ENCODE measurements around the gene NPSR1. TPM values are rescaled to one million over a fixed set of nuclear protein-coding genes. Genes with fewer than 3 reads are reported as not detected.

The NPSR1 gene
- total RNA-seq, 3 donors from 2014 or later (not counting 1 experiment from before 2014, with no cell fraction given) = not detected

DNA sequence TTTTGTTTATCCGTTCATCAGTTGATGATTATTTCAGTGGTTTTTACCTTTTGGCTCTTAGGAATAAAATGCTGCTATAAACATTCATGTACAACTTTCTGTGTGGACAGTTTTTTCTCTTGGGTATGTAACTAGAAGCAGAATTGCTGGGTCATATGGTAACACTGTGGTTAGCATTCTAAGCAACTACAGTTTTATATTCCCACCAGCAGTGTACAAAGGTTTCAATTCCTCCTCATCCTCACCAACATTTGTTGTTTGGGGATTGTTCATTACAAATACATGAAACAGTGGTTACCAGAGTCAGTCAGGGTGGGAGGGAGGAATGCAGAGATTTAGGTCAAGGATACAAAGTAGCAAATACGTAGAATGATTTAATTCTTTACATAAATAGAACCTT lies 97.0 kb downstream of the NPSR1 start:
- Mint-ChIP-seq H3K36me3 (no peaks in the 10 kb centered on the region), H3K4me1 (no peaks in the 10 kb centered on the region), H3K27me3 (ENCODE audit: low read depth in 2 of 2) (peaks cover 5 to 13% of the 10 kb centered on the region in 2 donors), H3K4me3 (no peak overlapping the region), H3K9me3 (no peaks in the 10 kb centered on the region), H3K27ac (no peak overlapping the region)
- Histone ChIP-seq H3K36me3 (ENCODE audit: control insufficient read depth, insufficient read depth, low read length) (no peaks in the 10 kb centered on the region), H3K4me3 (ENCODE audit: low read length) (no peak overlapping the region), H3K27me3 (ENCODE audit: control insufficient read depth, insufficient read depth, low read length) (no peaks in the 10 kb centered on the region), H3K9me3 (ENCODE audit: control insufficient read depth, insufficient read depth, low read length) (no peaks in the 10 kb centered on the region), H3K27ac (ENCODE audit: low read length) (no peak overlapping the region), H3K4me1 (ENCODE audit: control insufficient read depth, insufficient read depth, low read length) (no peaks in the 10 kb centered on the region)
- no CpG with 5 or more reads among the region's 2 CpGs for WGBS (ENCODE audit: insufficient coverage)
- TF ChIP-seq, protein P1, sequence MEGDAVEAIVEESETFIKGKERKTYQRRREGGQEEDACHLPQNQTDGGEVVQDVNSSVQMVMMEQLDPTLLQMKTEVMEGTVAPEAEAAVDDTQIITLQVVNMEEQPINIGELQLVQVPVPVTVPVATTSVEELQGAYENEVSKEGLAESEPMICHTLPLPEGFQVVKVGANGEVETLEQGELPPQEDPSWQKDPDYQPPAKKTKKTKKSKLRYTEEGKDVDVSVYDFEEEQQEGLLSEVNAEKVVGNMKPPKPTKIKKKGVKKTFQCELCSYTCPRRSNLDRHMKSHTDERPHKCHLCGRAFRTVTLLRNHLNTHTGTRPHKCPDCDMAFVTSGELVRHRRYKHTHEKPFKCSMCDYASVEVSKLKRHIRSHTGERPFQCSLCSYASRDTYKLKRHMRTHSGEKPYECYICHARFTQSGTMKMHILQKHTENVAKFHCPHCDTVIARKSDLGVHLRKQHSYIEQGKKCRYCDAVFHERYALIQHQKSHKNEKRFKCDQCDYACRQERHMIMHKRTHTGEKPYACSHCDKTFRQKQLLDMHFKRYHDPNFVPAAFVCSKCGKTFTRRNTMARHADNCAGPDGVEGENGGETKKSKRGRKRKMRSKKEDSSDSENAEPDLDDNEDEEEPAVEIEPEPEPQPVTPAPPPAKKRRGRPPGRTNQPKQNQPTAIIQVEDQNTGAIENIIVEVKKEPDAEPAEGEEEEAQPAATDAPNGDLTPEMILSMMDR (IDR thresholded peaks at IDR 0.05) = no peak
- DNase-seq (no peak), ATAC-seq (no peak)
- intact Hi-C loops (cut with micrococcal nuclease) = no loop called here

DNA sequence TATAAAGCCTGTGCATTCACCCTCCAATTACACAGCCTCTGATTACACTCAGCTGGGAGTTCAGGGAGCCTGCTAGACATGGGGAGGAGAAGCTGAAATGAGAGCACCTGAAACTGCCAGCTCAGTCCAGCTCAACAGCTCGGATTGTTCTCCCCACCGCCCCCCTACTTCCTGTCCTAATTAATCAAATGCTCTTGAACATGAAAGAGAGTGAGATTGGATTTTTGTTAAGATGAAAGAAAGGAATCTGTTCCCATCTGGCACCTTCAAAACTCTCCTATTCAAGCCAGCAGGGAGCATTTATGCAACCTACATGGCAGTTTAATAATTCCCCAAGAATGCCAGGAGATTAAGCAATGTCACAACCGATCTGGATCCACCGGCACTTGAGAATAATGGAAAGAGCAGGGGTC lies 98.0 kb downstream of the NPSR1 start:
- no peaks in the 10 kb centered on the region for H3K4me1 ChIP-seq (ENCODE audit: control insufficient read depth, insufficient read depth, low read length)
- Mint-ChIP-seq H3K36me3 (no peaks in the 10 kb centered on the region), H3K27me3 (ENCODE audit: low read depth in 2 of 2) (peaks cover 5 to 13% of the 10 kb centered on the region in 2 donors), H3K4me1 (no peaks in the 10 kb centered on the region), H3K9me3 (no peaks in the 10 kb centered on the region), H3K27ac (no peak overlapping the region), H3K4me3 (no peak overlapping the region)
- ATAC-seq (no peak), DNase-seq (no peak)
- H3K36me3 ChIP-seq (ENCODE audit: control insufficient read depth, insufficient read depth, low read length) = no peaks in the 10 kb centered on the region
- TF ChIP-seq, protein P1 (IDR thresholded peaks at IDR 0.05) = no peak
- no peak overlapping the region for H3K4me3 ChIP-seq (ENCODE audit: low read length)
- H3K27me3 ChIP-seq (ENCODE audit: control insufficient read depth, insufficient read depth, low read length) = no peaks in the 10 kb centered on the region
- H3K9me3 ChIP-seq (ENCODE audit: control insufficient read depth, insufficient read depth, low read length) = no peaks in the 10 kb centered on the region
- H3K27ac ChIP-seq (ENCODE audit: low read length) = no peak overlapping the region
- WGBS (ENCODE audit: insufficient coverage) = 88% methylated on average over 2 of the region's 4 CpGs
- intact Hi-C loops (cut with micrococcal nuclease) = no loop called here

DNA sequence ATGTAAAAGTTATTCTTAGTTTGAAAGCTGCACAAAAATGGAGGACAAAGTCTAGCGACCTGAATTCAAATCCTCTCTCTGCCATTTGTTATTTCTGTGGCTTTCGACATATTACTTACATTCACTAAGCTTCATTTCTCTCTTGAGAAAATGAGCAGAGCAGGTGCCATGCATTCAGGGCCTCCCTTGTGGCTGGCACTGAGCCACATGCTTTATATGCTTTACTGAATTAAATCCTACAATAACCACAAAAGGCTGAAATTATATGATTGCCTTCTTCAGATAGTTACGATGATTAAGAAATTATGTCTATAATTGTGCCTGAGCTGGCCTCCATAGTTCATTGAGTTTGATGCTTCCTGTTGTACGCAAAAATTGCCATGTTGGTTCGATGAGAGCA lies 98.7 kb downstream of the NPSR1 start:
- Mint-ChIP-seq H3K27me3 (ENCODE audit: low read depth in 2 of 2) (peaks cover 5 to 13% of the 10 kb centered on the region in 2 donors), H3K4me1 (no peaks in the 10 kb centered on the region), H3K4me3 (no peak overlapping the region), H3K9me3 (no peaks in the 10 kb centered on the region), H3K27ac (no peak overlapping the region), H3K36me3 (no peaks in the 10 kb centered on the region)
- Histone ChIP-seq H3K9me3 (ENCODE audit: control insufficient read depth, insufficient read depth, low read length) (no peaks in the 10 kb centered on the region), H3K36me3 (ENCODE audit: control insufficient read depth, insufficient read depth, low read length) (no peaks in the 10 kb centered on the region), H3K27ac (ENCODE audit: low read length) (no peak overlapping the region), H3K27me3 (ENCODE audit: control insufficient read depth, insufficient read depth, low read length) (no peaks in the 10 kb centered on the region), H3K4me3 (ENCODE audit: low read length) (no peak overlapping the region), H3K4me1 (ENCODE audit: control insufficient read depth, insufficient read depth, low read length) (no peaks in the 10 kb centered on the region)
- WGBS (ENCODE audit: insufficient coverage) = 93% methylated on average over 3 of the region's 5 CpGs
- intact Hi-C loops (cut with micrococcal nuclease) = no loop called here
- ATAC-seq = no peak
- TF ChIP-seq, protein P1 (IDR thresholded peaks at IDR 0.05) = no peak
- DNase-seq = no peak

DNA sequence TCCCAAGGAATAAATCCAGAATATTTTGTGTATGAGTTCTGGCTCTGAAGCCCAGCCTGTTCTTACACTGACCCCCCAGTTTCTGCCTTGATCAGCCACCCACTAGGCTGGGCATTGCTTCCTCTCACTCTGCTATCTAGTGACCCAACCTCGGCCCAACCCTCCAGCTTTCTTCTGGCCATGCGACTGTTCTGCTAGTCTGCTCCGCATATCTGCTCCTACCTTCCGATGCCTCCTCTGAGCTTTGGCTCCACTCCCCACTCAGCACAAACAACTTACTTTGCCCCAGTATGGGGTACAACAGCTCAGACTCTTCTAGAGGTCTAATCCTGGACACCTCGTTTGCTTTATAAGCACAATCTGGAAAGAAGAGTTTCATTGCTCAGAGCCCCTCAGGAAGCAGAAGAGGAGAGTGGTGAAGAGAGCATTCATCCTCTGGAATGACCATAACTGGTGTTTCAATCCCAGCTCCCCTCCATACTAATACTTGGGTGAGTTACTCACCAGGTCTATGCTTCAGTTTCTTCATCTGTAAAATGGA lies 99.6 kb downstream of the NPSR1 start:
- H3K4me3 ChIP-seq (ENCODE audit: low read length) = no peak overlapping the region
- H3K27me3 ChIP-seq (ENCODE audit: control insufficient read depth, insufficient read depth, low read length) = no peaks in the 10 kb centered on the region
- no peaks in the 10 kb centered on the region for H3K4me1 ChIP-seq (ENCODE audit: control insufficient read depth, insufficient read depth, low read length)
- peaks cover 5 to 13% of the 10 kb centered on the region in 2 donors for H3K27me3 Mint-ChIP-seq (ENCODE audit: low read depth in 2 of 2)
- ATAC-seq (no peak), DNase-seq (no peak)
- H3K9me3 ChIP-seq (ENCODE audit: control insufficient read depth, insufficient read depth, low read length) = no peaks in the 10 kb centered on the region
- H3K4me3 Mint-ChIP-seq = no peak overlapping the region
- H3K4me1 Mint-ChIP-seq = no peaks in the 10 kb centered on the region
- TF ChIP-seq, protein P1 (IDR thresholded peaks at IDR 0.05) = no peak
- no peaks in the 10 kb centered on the region for H3K9me3 Mint-ChIP-seq
- no peak overlapping the region for H3K27ac Mint-ChIP-seq
- WGBS (ENCODE audit: insufficient coverage) = 82% methylated on average over 5 of the region's 5 CpGs
- H3K36me3 Mint-ChIP-seq = no peaks in the 10 kb centered on the region
- H3K36me3 ChIP-seq (ENCODE audit: control insufficient read depth, insufficient read depth, low read length) = no peaks in the 10 kb centered on the region
- intact Hi-C loops (cut with micrococcal nuclease) = no loop called here
- no peak overlapping the region for H3K27ac ChIP-seq (ENCODE audit: low read length)
